H9 (cell line): ENCODE measurements around the gene TMEM132D. TPM values are rescaled to one million over a fixed set of nuclear protein-coding genes. Genes with fewer than 3 reads are reported as not detected.

ENCODE experiments used
- DNase-seq: peaks from one replicate; pipeline ENCODE4 v3.0.0-alpha.2; 2017
- H2AFZ ChIP-seq: one replicate; pipeline ENCODE4 v1.6.1; 2013; ENCODE audit warnings: mild to moderate bottlenecking, low read length, control low read depth, moderate library complexity
- H2AK5ac ChIP-seq: 2 replicates; pipeline ENCODE4 v1.6.1; 2013; ENCODE audit warnings: low read length, control low read depth, mixed read lengths; ENCODE audit not compliant: insufficient read length
- H2BK120ac ChIP-seq: one replicate; pipeline ENCODE4 v1.6.1; 2013; ENCODE audit warnings: low read depth, mild to moderate bottlenecking, low read length, control low read depth, inconsistent platforms; ENCODE audit not compliant: poor library complexity, severe bottlenecking
- H2BK12ac ChIP-seq: 2 replicates; pipeline ENCODE4 v1.6.1; 2013; ENCODE audit warnings: low read length, control low read depth, mixed read lengths, low read depth; ENCODE audit not compliant: insufficient read length
- H2BK15ac ChIP-seq: 2 replicates; pipeline ENCODE4 v1.6.1; 2013; ENCODE audit warnings: low read depth, low read length, control low read depth
- H2BK20ac ChIP-seq: one replicate; pipeline ENCODE4 v1.6.1; 2013; ENCODE audit warnings: low read depth, mild to moderate bottlenecking, low read length, control low read depth, inconsistent platforms; ENCODE audit not compliant: poor library complexity, severe bottlenecking
- H2BK5ac ChIP-seq: 2 replicates; pipeline ENCODE4 v1.6.1; 2013; ENCODE audit warnings: low read length, control low read depth, mixed read lengths; ENCODE audit not compliant: insufficient read length
- H3K14ac ChIP-seq: 2 replicates; pipeline ENCODE4 v1.6.1; 2013; ENCODE audit warnings: low read length, control low read depth; ENCODE audit not compliant: insufficient read depth
- H3K18ac ChIP-seq: 2 replicates; pipeline ENCODE4 v1.6.1; 2013; ENCODE audit warnings: low read depth, mild to moderate bottlenecking, mixed read lengths, low read length, control low read depth; ENCODE audit not compliant: insufficient read length
- H3K23ac ChIP-seq: 2 replicates; pipeline ENCODE4 v1.6.1; 2013; ENCODE audit warnings: low read length, control low read depth, mixed read lengths, low read depth; ENCODE audit not compliant: insufficient read length
- H3K23me2 ChIP-seq: 2 replicates; pipeline ENCODE4 v1.6.1; 2013; ENCODE audit warnings: low read depth, mild to moderate bottlenecking, mixed read lengths, low read length, control low read depth; ENCODE audit not compliant: insufficient read length, poor library complexity, severe bottlenecking
- H3K27ac ChIP-seq: 2 replicates; pipeline ENCODE4 v1.5.1; 2013; ENCODE audit warnings: low read length, control low read depth, mixed read lengths, low read depth; ENCODE audit not compliant: insufficient read length
- H3K27me3 ChIP-seq: 2 replicates; pipeline ENCODE4 v1.6.1; 2013; ENCODE audit warnings: low read length, control low read depth, inconsistent platforms; ENCODE audit not compliant: insufficient read depth
- H3K4ac ChIP-seq: 2 replicates; pipeline ENCODE4 v1.6.1; 2013; ENCODE audit warnings: low read depth, mild to moderate bottlenecking, control low read depth, inconsistent platforms, low read length, moderate library complexity
- H3K4me1 ChIP-seq: 2 replicates; pipeline ENCODE4 v1.6.1; 2013; ENCODE audit warnings: low read length, control low read depth, inconsistent platforms; ENCODE audit not compliant: insufficient read depth
- H3K4me2 ChIP-seq: 2 replicates; pipeline ENCODE4 v1.6.1; 2013; ENCODE audit warnings: low read length, control low read depth, mixed read lengths; ENCODE audit not compliant: insufficient read length, insufficient read depth
- H3K56ac ChIP-seq: 2 replicates; pipeline ENCODE4 v1.6.1; 2013; ENCODE audit warnings: low read depth, mild to moderate bottlenecking, mixed read lengths, low read length, control low read depth; ENCODE audit not compliant: insufficient read length
- H3K79me1 ChIP-seq: 2 replicates; pipeline ENCODE4 v1.6.1; 2013; ENCODE audit warnings: low read depth, mild to moderate bottlenecking, moderate library complexity, low read length, control low read depth, inconsistent platforms; ENCODE audit not compliant: insufficient read depth, poor library complexity, severe bottlenecking
- H3K79me2 ChIP-seq: 2 replicates; pipeline ENCODE4 v1.6.1; 2013; ENCODE audit warnings: low read length, control low read depth, inconsistent platforms; ENCODE audit not compliant: insufficient read depth
- H3K9ac ChIP-seq: 2 replicates; pipeline ENCODE4 v1.6.1; 2013; ENCODE audit warnings: low read length, control low read depth, mixed read lengths; ENCODE audit not compliant: insufficient read length; ENCODE audit errors: extremely low read depth
- H3K9me3 ChIP-seq: one replicate; pipeline ENCODE4 v1.6.1; 2013; ENCODE audit warnings: low read depth, low read length, inconsistent platforms; ENCODE audit not compliant: control insufficient read depth
- H3T11ph ChIP-seq: one replicate; pipeline ENCODE4 v1.6.1; 2013; ENCODE audit warnings: mild to moderate bottlenecking, low read length, control low read depth, inconsistent platforms
- H4K20me1 ChIP-seq: one replicate; pipeline ENCODE4 v1.6.1; 2013; ENCODE audit not compliant: control insufficient read depth, insufficient read length, insufficient read depth
- H4K5ac ChIP-seq: 2 replicates; pipeline ENCODE4 v1.6.1; 2013; ENCODE audit warnings: low read depth, mild to moderate bottlenecking, mixed read lengths, low read length, control low read depth; ENCODE audit not compliant: insufficient read length
- H4K8ac ChIP-seq: replicated peaks from 2 replicates; pipeline ENCODE4 v1.6.1; 2013; ENCODE audit warnings: low read length, control low read depth, mixed read lengths, low read depth; ENCODE audit not compliant: insufficient read length
- H4K91ac ChIP-seq: 2 replicates; pipeline ENCODE4 v1.6.1; 2013; ENCODE audit warnings: low read depth, mild to moderate bottlenecking, moderate library complexity, mixed read lengths, low read length, control low read depth; ENCODE audit not compliant: insufficient read length
- H3K27ac Mint-ChIP-seq, 3 experiments: 2 replicates in 2 of 3; 3 replicates in 1 of 3; pipeline ENCODE4 v1.8.0; 2020 to 2021; ENCODE audit warnings: mixed read lengths in 3 of 3, mild to moderate bottlenecking in 1 of 3, moderate library complexity in 1 of 3
- H3K27me3 Mint-ChIP-seq: 2 replicates; pipeline ENCODE4 v1.8.0; 2021; ENCODE audit warnings: low read depth, mild to moderate bottlenecking, moderate library complexity, mixed read lengths
- H3K36me3 Mint-ChIP-seq, 3 experiments: 2 replicates in 2 of 3; 3 replicates in 1 of 3; pipeline ENCODE4 v1.8.0; 2020 to 2021; ENCODE audit warnings: low read depth in 3 of 3, mixed read lengths in 3 of 3; ENCODE audit not compliant: insufficient read depth in 1 of 3
- H3K4me1 Mint-ChIP-seq, 2 experiments: 2 replicates each; pipeline ENCODE4 v1.8.0; 2020; ENCODE audit warnings: mixed read lengths in 2 of 2
- H3K4me3 Mint-ChIP-seq, 2 experiments: 2 replicates in 1 of 2; 3 replicates in 1 of 2; pipeline ENCODE4 v1.8.0; 2020 to 2021; ENCODE audit warnings: mild to moderate bottlenecking in 2 of 2, mixed read lengths in 2 of 2, moderate library complexity in 1 of 2
- H3K9me3 Mint-ChIP-seq, 2 experiments: 2 replicates in 1 of 2; 3 replicates in 1 of 2; pipeline ENCODE4 v1.8.0; 2020; ENCODE audit warnings: mild to moderate bottlenecking in 2 of 2, mixed read lengths in 2 of 2, moderate library complexity in 1 of 2
- CTCF ChIP-seq: fragments of 200-600 bp; sonication (generic); conservative IDR thresholded peaks from 3 replicates; pipeline ENCODE4 v1.8.0; 2021; ENCODE audit warnings: antibody characterized with exemption, mild to moderate bottlenecking
- WGBS: extraction: QIAGEN DNeasy Blood & Tissue Kit; methylation state at CpG from one replicate; pipeline ENCODE4 v1.1.7; 2013; ENCODE audit warnings: missing lambda C conversion rate, low lambda C conversion rate, mixed read lengths; ENCODE audit not compliant: insufficient read length; ENCODE audit errors: extremely low coverage; 5-methylcytosine and 5-hydroxymethylcytosine counted together
- total RNA-seq: library from RNA; stranded (reverse); gene quantifications from 2 replicates; pipeline ENCODE4 v1.2.1, GENCODE V29; 2021

Gene TMEM132D
- total RNA-seq, 1 experiment from 2014 or later = 6.1 TPM

- Histone ChIP-seq H3K79me1 (no peaks in the 10 kb centered on the region), H3K4me1 (peaks cover 21% of the 10 kb centered on the region), H4K20me1 (no peaks in the 10 kb centered on the region), H4K5ac (no peak overlapping the region), H3K56ac (no peak overlapping the region), H2BK20ac (no peak overlapping the region), H3K9me3 (no peaks in the 10 kb centered on the region), H3K14ac (no peak overlapping the region), H3K23ac (no peak overlapping the region), H2AK5ac (no peak overlapping the region), H3K9ac (no peak overlapping the region), H2AFZ (no peak overlapping the region), H2BK15ac (no peak overlapping the region), H3K4ac (no peak overlapping the region), H3T11ph (no peak overlapping the region), H4K91ac (no peak overlapping the region), H3K4me2 (peak overlapping the region; percentile 69), H3K18ac (no peak overlapping the region), H2BK5ac (no peak overlapping the region), H4K8ac (no peak overlapping the region), H3K23me2 (peaks cover 2% of the 10 kb centered on the region), H3K27me3 (no peaks in the 10 kb centered on the region), H3K27ac (peak overlapping the region; percentile 88), H2BK12ac (no peak overlapping the region), H2BK120ac (no peak overlapping the region), H3K79me2 (no peaks in the 10 kb centered on the region; the same call in 1 of the 2 replicates)
- no peak for TF ChIP-seq CTCF
- WGBS = no CpG with 5 or more reads among the region's 4 CpGs
- Mint-ChIP-seq H3K4me3 (peak overlapping the region; percentile 14 to 40; a peak in 1 of 5 replicates), H3K9me3 (peaks cover 18% of the 10 kb centered on the region in 2 experiments), H3K4me1 (peaks cover 51 to 61% of the 10 kb centered on the region in 2 experiments), H3K36me3 (peaks cover 18 to 26% (median 20%) of the 10 kb centered on the region in 3 experiments), H3K27me3 (no peaks in the 10 kb centered on the region), H3K27ac (peak overlapping the region in 2 of 3 experiments; percentile 94 to 96; a peak in 6 of 7 replicates)
- DNase-seq = peak; percentile 87
Observed at GRCh38 chr12:129771238-129771637, 132.6 kb downstream of the TMEM132D start.
